Right atrium auricular region (tissue), 2 donors: ENCODE data around the gene GDI1. TPM values are rescaled to one million over a fixed set of nuclear protein-coding genes. Genes with fewer than 3 reads are reported as not detected.

Source experiments
- DNase-seq: peaks from one replicate; pipeline ENCODE4 v3.0.0-alpha.2; 2019; ENCODE audit warnings: low spot score
- H3K27ac ChIP-seq, 2 donors: fragments of 200-600 bp; sonication (generic); 1 replicate in 1 of 2; 2 replicates in 1 of 2; pipeline ENCODE4 v1.5.1; 2016 to 2019
- H3K27me3 ChIP-seq, 2 donors: fragments of 200-600 bp; sonication (generic); one replicate each; pipeline versions ENCODE4 v1.5.1 to v1.6.0; 2017 to 2019
- H3K36me3 ChIP-seq: fragments of 200-600 bp; sonication (generic); one replicate; pipeline ENCODE4 v1.5.1; 2016
- H3K4me1 ChIP-seq, 2 donors: fragments of 200-600 bp; sonication (generic); one replicate each; pipeline versions ENCODE4 v1.5.1 to v1.6.0; 2017 to 2019
- H3K4me3 ChIP-seq, 2 donors: fragments of 200-600 bp; sonication (generic); 1 replicate in 1 of 2; 2 replicates in 1 of 2; pipeline ENCODE4 v1.5.1; 2017 to 2019; ENCODE audit warnings: mild to moderate bottlenecking in 1 of 2, moderate library complexity in 1 of 2
- H3K9me3 ChIP-seq, 2 donors: fragments of 200-600 bp; sonication (generic); one replicate each; pipeline ENCODE4 v1.5.1; 2019
- total RNA-seq, 2 donors: library from RNA; depleted of rRNA; stranded (reverse); fragments of >200 nt; gene quantifications; one replicate each; pipeline ENCODE4 v1.1.0, GENCODE V29; 2016
- TF ChIP-seq, protein P1 (sequence below), 2 donors: fragments of 200-600 bp; sonication (generic); IDR thresholded peaks; one replicate each; pipeline ENCODE4 v1.5.1; 2019; ENCODE audit warnings: antibody characterized with exemption in 2 of 2

GDI1 gene
- total RNA-seq, 2 donors from 2014 or later: 73.8 to 116 TPM

DNA sequence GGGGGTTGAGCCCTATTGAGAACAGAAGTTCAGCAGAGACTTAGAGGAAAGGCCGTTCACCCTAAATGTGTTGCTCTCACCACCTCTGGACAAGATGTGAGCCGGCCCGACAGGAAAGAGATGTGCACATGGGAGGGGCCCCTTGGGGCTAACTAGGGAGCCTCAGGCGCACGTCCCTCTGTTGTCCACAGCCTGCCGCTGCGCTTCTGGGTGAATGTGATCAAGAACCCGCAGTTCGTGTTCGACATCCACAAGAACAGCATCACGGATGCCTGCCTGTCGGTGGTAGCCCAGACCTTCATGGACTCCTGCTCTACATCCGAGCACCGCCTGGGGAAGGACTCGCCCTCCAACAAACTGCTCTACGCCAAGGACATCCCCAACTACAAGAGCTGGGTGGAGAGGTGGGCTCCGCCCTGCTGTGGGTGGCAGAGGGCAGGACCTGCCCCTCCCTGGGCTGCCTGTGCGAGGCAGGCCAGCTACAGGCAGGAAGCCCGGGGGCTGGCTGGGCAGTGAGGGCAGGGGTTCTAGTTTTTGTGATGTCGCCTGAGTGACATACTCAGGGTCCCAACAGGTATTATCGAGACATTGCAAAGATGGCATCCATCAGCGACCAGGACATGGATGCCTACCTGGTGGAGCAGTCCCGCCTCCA lies 34.1 kb downstream of the GDI1 start:
- H3K9me3 ChIP-seq: no peaks in the 10 kb centered on the region
- H3K4me3 ChIP-seq: no peak overlapping the region
- peaks cover 18% of the 10 kb centered on the region for H3K36me3 ChIP-seq
- no peaks in the 10 kb centered on the region for H3K4me1 ChIP-seq
- DNase-seq: no peak
- H3K27ac ChIP-seq: no peak overlapping the region
- TF ChIP-seq, protein P1, sequence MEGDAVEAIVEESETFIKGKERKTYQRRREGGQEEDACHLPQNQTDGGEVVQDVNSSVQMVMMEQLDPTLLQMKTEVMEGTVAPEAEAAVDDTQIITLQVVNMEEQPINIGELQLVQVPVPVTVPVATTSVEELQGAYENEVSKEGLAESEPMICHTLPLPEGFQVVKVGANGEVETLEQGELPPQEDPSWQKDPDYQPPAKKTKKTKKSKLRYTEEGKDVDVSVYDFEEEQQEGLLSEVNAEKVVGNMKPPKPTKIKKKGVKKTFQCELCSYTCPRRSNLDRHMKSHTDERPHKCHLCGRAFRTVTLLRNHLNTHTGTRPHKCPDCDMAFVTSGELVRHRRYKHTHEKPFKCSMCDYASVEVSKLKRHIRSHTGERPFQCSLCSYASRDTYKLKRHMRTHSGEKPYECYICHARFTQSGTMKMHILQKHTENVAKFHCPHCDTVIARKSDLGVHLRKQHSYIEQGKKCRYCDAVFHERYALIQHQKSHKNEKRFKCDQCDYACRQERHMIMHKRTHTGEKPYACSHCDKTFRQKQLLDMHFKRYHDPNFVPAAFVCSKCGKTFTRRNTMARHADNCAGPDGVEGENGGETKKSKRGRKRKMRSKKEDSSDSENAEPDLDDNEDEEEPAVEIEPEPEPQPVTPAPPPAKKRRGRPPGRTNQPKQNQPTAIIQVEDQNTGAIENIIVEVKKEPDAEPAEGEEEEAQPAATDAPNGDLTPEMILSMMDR (IDR thresholded peaks at IDR 0.05): no peak
- no peaks in the 10 kb centered on the region for H3K27me3 ChIP-seq

DNA sequence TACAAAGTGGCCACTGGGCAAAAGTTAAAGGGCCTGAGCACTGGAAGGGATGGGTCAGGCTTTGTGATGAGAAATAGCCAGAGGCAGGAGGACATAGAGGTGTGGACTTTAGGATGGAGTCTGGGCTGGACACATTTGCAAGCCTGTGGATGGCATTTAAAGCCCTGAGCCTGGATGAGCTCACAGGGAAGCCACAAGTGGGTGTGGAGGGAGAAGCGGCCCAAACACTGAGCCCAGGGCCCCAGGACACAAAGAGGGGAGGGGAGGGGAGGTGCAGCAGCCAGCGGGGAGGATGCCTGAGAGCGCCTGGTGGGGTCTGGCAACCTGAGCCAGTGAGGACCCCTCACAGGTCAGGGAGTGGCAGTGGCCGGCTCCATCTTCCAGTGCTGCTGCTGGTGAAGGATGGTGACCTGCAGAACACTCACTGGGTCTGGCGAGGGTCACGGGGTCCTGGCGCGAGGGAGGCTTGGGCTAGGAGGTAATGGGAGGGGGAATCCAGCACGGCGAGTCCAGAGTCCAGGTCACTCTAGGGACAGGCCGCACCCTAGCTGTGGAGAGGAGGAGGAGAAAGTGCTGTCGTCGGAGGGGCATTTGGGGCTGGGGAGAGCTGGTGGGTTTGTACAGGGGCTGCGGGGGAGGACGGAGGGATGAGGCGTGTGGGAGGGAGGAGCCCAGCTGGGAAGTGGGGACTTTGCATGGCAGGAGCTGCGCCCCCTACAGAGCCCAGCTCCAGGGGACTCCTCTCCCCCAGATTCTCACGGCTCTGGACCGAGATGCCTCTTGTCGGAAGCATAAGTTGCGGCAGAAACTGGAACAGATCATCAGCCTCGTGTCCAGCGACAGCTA lies 35.1 kb downstream of the GDI1 start:
- Histone ChIP-seq H3K36me3 (peaks cover 18% of the 10 kb centered on the region), H3K4me3 (no peak overlapping the region), H3K9me3 (no peaks in the 10 kb centered on the region), H3K27ac (no peak overlapping the region), H3K4me1 (no peaks in the 10 kb centered on the region), H3K27me3 (no peaks in the 10 kb centered on the region)
- no peak for DNase-seq
- TF ChIP-seq, protein P1 (IDR thresholded peaks at IDR 0.05): no peak

DNA sequence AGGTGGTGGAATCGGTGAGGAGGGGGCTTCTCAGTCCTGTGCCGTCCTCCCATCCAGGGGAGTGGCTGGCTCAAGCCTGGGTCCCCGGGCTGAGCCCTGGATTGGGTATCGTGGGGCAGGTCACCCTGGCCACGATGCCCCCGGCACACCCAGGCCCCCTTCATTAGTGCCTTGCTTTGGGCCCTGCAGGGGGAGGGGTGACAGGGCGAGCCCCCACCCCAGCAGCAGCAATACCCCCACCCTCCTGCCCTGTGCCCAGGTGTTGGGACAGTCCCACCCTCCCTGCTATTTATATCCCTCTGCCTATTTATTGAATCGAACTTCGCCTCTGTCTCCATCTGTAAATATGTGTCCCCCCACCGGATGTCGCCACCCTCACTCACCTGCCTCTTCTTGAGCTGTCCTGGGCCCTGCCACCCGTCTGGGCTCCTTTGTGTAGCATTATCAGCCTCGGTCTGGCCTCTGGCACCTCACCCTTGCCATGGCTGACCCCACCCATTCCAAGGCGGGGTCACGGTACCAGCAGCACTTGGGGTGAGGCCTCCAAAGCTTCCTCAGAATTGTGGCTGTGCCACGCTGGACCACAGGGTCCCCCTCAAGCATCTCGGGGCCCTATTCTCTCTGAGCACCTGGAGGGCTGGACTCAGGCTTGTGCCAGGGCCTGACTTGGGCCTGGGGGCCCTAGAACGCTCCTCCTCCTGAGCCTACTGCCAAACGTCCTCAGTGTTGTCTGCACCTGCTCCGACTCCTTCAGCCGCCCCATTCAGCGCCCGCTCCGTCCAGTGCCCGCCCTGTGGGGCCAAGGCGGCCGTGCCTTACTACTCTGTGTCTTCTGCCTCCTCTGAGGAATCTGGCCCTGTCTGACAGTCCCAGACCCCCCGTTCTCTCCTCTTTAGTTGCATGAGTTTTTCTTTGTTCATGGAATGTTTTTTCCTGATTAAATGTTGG lies 36.0 kb downstream of the GDI1 start:
- peaks cover 18% of the 10 kb centered on the region for H3K36me3 ChIP-seq
- DNase-seq: no peak
- H3K4me1 ChIP-seq: peaks cover 0 to 2% of the 10 kb centered on the region in 2 donors
- H3K4me3 ChIP-seq: no peak overlapping the region
- H3K27ac ChIP-seq: no peak overlapping the region
- no peaks in the 10 kb centered on the region for H3K27me3 ChIP-seq
- no peaks in the 10 kb centered on the region for H3K9me3 ChIP-seq
- TF ChIP-seq, protein P1 (IDR thresholded peaks at IDR 0.05): no peak

DNA sequence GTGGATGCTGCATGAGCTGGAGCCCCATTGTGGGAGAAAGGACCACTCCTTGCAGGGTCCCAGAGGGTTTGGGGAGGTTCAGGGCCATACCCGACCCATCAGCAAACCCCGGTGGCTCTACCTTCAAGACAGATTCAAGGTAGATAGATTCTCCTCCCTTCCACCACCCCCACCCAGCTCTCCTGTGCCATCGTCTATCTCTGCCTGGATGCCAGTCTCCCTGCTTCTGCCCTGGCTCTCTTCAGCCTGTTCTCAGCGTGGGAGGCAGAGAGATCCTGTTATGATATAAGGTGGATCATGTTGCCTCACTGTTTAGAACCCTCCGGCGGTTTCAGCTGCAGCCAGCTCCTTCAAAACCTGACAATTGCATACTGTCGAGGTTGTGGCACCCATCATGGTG lies 36.7 kb downstream of the GDI1 start:
- H3K9me3 ChIP-seq: no peaks in the 10 kb centered on the region
- H3K4me3 ChIP-seq: no peak overlapping the region
- H3K36me3 ChIP-seq: peaks cover 18% of the 10 kb centered on the region
- TF ChIP-seq, protein P1 (IDR thresholded peaks at IDR 0.05): no peak
- no peak for DNase-seq
- no peaks in the 10 kb centered on the region for H3K27me3 ChIP-seq
- no peak overlapping the region for H3K27ac ChIP-seq
- H3K4me1 ChIP-seq: peaks cover 0 to 5% of the 10 kb centered on the region in 2 donors

DNA sequence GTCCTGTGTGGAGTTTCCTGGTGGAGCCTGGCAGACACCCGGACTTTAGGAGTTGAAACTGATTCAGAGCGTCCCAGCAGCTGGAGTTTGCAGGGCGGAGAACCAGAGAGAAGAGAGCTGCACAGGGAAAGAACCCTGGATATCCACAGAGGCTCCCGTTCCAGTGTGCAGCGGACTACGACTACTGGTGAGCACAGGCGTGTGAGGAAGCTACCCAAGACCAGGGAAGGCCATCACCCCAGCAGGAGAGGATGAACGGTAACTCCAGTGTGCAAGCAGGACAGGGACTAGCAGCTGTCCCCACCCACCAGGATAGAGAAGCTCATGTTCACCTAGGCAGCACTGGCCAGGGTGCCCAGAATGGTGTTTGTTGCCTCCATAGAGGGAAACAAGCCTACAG lies 39.9 kb downstream of the GDI1 start:
- TF ChIP-seq, protein P1 (IDR thresholded peaks at IDR 0.05): no peak
- no peak overlapping the region for H3K4me3 ChIP-seq
- no peaks in the 10 kb centered on the region for H3K9me3 ChIP-seq
- H3K27ac ChIP-seq: no peak overlapping the region
- H3K4me1 ChIP-seq: peaks cover 0 to 5% of the 10 kb centered on the region in 2 donors
- DNase-seq: no peak
- no peaks in the 10 kb centered on the region for H3K27me3 ChIP-seq
- H3K36me3 ChIP-seq: no peaks in the 10 kb centered on the region
